Fibroblast of skin of back (primary cell): ENCODE data around the gene LETMD1.
"Not testable (repeated sequence)": the region's sequence is repeated elsewhere in the genome, so short reads cannot be mapped to it uniquely, and the experiment has no call there.

ENCODE experiments used
- DNase-seq: peaks from one replicate; pipeline ENCODE4 v3.0.0-alpha.2; 2013

Gene LETMD1

DNA sequence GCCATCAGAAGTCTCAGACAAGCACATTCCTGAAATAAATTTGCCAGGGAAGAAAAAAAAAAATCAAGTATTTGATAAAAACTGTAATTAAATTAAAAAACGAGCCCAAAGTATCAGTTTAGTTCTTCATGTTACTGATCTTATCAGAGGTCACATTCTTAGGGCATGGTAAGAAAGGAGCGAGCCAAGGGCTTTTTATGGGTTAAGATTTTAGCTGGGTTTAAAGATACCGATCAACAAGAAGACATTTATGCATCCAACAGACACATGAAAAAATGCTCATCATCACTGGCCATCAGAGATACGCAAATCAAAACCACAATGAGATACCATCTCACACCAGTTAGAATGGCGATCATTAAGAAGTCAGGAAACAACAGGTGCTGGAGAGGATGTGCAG is 30.2 kb downstream of the LETMD1 start:
- DNase-seq = not testable (repeated sequence)

DNA sequence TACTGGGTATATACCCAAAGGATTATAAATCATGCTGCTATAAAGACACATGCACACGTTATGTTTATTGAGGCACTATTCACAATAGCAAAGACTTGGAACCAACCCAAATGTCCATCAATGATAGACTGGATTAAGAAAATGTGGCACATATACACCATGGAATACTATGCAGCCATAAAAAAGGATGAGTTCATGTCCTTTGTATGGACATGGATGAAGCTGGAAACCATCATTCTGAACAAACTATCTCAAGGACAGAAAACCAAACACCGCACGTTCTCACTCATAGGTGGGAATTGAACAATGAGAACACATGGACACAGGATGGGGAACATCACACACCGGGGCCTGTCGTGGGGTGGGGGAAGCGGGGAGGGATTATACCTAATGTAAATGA is 30.7 kb downstream of the LETMD1 start:
- not testable (repeated sequence) for DNase-seq

GRCh38 chr12:51080136-51080535 is 32.0 kb downstream of the LETMD1 start:
- no peak for DNase-seq

DNA sequence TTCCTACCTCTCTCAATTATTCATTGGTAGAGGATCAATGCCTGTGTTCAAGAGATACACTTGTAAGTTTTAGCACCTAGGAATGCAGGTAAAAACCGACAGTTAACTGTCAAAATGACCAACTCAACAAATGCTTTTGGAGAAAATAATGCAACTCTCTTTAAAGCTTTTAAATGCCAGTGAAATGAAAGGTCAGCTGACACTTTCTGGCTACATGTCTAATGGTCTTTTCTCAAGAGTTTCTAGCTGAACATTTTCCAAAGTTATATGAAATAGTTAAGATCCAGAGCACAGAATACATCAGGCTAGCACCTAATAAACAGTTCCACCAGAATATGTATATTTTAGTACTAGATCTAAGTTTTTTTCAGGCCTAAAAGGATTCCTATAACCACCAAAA is 33.3 kb downstream of the LETMD1 start:
- no peak for DNase-seq

GRCh38 chr12:51082561-51083125 is 34.5 kb downstream of the LETMD1 start:
- peak; percentile 52 for DNase-seq

DNA sequence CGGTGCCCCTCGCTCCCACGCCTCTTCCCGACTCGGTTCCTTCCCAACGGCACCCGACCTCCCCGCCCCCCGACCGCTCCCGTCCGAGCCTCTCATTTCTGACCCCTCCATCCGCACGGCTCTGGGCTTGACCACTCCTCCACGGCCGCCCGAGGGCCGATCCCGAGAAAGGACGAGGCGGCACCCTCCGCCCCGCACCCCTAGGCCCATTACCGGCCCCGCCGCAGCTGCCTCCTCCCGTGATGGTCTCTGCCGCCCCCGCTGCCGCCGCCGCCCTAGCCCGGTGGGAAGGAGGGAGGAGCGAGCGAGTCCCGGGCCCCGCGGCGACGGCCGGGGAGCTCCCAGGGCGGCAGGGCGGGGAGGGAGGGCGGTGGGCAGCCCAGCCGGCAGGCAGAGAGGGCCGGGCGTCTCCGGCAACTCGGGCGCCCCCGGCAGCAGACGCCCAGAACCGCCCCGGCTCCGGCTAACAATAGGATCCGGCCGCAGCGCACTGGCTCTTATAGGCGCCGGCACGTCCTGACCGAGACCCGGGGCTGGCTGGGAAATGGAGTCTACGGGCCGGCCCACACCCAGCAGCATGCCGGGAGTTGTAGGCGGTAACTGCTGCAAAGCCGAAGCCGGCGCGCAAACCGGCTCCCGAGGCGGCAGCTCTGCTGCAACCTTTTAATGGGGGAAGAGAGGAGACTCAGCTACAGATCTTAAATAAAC is 35.2 kb downstream of the LETMD1 start, which contains the start of gene CSRNP2:
Gene CSRNP2, minus strand, starts transcription at position 471 of the 708 bp plus-strand sequence. CDS start 7,035 bp downstream, outside the sequence.
- peak; percentile 95 for DNase-seq

GRCh38 chr12:51085757-51086156 is 37.6 kb downstream of the LETMD1 start:
- no peak for DNase-seq

DNA sequence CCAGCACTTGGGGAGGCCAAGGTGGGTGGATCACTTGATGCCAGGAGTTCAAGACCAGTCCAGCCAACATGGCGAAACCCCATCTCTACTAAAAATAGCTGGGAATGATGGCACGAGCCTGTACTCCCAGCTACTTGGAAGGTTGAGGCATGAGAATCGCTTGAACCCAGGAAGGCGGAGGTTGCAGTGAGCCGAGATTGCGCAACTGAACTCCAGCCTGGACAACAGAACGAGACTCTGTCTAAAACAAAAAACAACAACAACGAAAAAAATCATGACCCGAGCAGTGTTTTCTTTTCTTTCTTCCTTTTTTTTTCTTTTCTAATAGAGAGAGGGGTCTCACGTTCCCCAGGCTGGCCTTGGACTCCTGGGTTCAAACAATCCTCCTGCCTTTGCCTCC is 38.8 kb downstream of the LETMD1 start:
- no peak for DNase-seq

GRCh38 chr12:51087818-51088217 is 39.7 kb downstream of the LETMD1 start:
- no peak for DNase-seq

GRCh38 chr12:51090705-51091229 is 42.6 kb downstream of the LETMD1 start:
- no peak for DNase-seq

DNA sequence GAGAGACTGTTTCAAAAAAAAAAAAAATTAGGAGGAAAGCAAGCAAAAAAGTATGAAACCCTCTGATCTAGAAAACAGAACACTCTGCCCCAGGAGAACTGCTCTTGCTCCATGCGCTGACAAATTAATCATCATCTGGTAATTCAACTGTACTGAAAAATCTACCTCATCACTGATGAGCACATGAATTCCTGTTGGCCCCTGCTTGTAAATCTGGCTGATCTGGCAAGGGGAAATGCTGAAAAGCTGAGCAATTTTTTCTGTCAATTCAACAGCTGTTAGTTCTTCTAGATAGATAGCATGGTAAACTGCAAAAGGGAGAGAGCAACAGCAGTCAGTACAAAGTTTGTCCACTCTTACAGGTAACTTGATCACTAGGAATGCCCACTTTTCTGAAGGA is 50.5 kb downstream of the LETMD1 start:
- DNase-seq = no peak

- DNase-seq = no peak
Measured at GRCh38 chr12:51103977-51104376, 55.9 kb downstream of the LETMD1 start.

DNA sequence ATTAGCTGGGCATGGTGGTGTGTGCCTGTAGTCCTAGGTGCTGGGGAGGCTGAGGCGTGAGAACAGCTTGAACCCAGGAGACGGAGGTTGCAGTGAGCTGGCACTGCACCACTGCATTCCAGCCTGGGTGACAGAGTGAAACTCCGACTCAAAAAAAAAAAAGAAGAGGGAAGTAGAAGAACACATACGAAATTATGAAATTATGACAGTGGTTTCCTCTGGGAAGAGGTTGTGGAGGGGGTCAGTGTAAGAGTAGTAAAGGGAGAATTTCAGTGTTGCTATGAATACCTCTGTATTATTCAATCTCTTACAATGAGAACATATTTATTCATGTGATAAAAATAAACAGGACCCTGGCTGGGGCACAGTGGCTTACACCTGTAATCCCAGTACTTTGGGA is 60.0 kb downstream of the LETMD1 start:
- DNase-seq = no peak
